GM18498 (cell line): ENCODE measurements around the gene TJP2.
"Not testable (repeated sequence)": the region's sequence is repeated elsewhere in the genome, so short reads cannot be mapped to it uniquely, and the experiment has no call there.

Experiments used
- ATAC-seq: cut with Tn5 transposase; IDR thresholded peaks from one replicate; pipeline ENCODE4 v1.9.1; 2021; ENCODE audit warnings: mild to moderate bottlenecking, moderate library complexity; ENCODE audit not compliant: unreplicated experiment

TJP2 gene

GRCh38 chr9:69157751-69158466 lies 16.2 kb upstream of the TJP2 start:
- ATAC-seq: no peak

GRCh38 chr9:69158471-69158870 lies 15.6 kb upstream of the TJP2 start:
- no peak for ATAC-seq

- ATAC-seq: not testable (repeated sequence)
These were observed 9.5 kb upstream of the TJP2 start for GRCh38 chr9:69164573-69164972.

GRCh38 chr9:69165581-69165980 lies 8.5 kb upstream of the TJP2 start:
- ATAC-seq: no peak

- ATAC-seq: peak; percentile 56
These were observed 5.3 kb upstream of the TJP2 start for GRCh38 chr9:69168709-69169217.

GRCh38 chr9:69170231-69170630 lies 3.8 kb upstream of the TJP2 start:
- ATAC-seq: no peak

- no peak for ATAC-seq
These were observed 3.0 kb upstream of the TJP2 start for GRCh38 chr9:69171049-69171448.

- no peak for ATAC-seq
These were observed 2.6 kb upstream of the TJP2 start for GRCh38 chr9:69171517-69171916.

GRCh38 chr9:69172895-69173294 lies 1.2 kb upstream of the TJP2 start:
- no peak for ATAC-seq

- ATAC-seq: peak; percentile 23
These were observed 583 bp upstream of the TJP2 start for GRCh38 chr9:69173497-69173890.

- ATAC-seq: peak; percentile 44
These were observed 763 bp downstream of the TJP2 start for GRCh38 chr9:69174616-69175463.

- peak; percentile 26 for ATAC-seq
These were observed 1.4 kb downstream of the TJP2 start for GRCh38 chr9:69175486-69175885.

GRCh38 chr9:69176471-69177171 lies 2.5 kb downstream of the TJP2 start:
- no peak for ATAC-seq

GRCh38 chr9:69178583-69179011 lies 4.5 kb downstream of the TJP2 start:
- no peak for ATAC-seq

GRCh38 chr9:69179037-69179436 lies 5.0 kb downstream of the TJP2 start:
- ATAC-seq: no peak

GRCh38 chr9:69180200-69180599 lies 6.1 kb downstream of the TJP2 start:
- no peak for ATAC-seq

GRCh38 chr9:69180670-69181069 lies 6.6 kb downstream of the TJP2 start:
- no peak for ATAC-seq

GRCh38 chr9:69181908-69182353 lies 7.9 kb downstream of the TJP2 start:
- no peak for ATAC-seq

- ATAC-seq: no peak
These were observed 10.2 kb downstream of the TJP2 start for GRCh38 chr9:69184266-69184665.

- ATAC-seq: no peak
These were observed 12.9 kb downstream of the TJP2 start for GRCh38 chr9:69186841-69187611.

- no peak for ATAC-seq
These were observed 14.9 kb downstream of the TJP2 start for GRCh38 chr9:69188975-69189374.
